ENCODE results near the gene FOLR2. TPM values are rescaled to one million over a fixed set of nuclear protein-coding genes. Genes with fewer than 3 reads are reported as not detected.
"Not testable (repeated sequence)": the region's sequence is repeated elsewhere in the genome, so short reads cannot be mapped to it uniquely, and the experiment has no call there.

FOLR2 gene
- total and polyA plus RNA-seq, 2 experiments from 2014 or later: not detected

- Histone ChIP-seq H3K27ac (no peak overlapping the region), H3K4me1 (ENCODE audit: low read depth) (no peaks in the 10 kb centered on the region)
- no peak for DNase-seq (ENCODE audit: low read depth in 1 of 2, low spot score in 1 of 2)
These were observed 42.9 kb downstream of the FOLR2 start for GRCh38 chr11:72259490-72259889.

DNA sequence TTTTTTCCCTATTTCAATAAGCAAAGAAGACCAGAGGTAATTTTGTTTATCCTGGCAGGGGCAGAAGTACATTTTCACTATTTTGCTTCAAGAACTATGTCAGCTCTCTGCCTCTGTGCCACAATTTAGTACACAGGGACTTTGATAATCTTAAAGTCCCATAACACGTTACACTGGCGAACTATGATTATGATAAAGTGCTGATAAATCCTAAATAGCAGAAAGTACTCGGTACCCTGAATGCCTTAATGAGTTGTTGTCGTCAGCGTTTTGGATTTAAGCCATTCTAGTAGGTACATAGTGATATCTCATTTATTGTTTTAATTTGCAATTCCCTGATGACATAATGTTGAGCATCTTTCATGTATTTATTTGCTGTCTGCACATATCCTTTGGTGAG, 44.0 kb downstream of the FOLR2 start:
- no peak overlapping the region for H3K27ac ChIP-seq
- no peak for DNase-seq (ENCODE audit: low read depth in 1 of 2, low spot score in 1 of 2)
- H3K9me3 ChIP-seq (ENCODE audit: low read depth): no peaks in the 10 kb centered on the region
- no peaks in the 10 kb centered on the region for H3K4me1 ChIP-seq (ENCODE audit: low read depth)
- TF ChIP-seq, protein P1, sequence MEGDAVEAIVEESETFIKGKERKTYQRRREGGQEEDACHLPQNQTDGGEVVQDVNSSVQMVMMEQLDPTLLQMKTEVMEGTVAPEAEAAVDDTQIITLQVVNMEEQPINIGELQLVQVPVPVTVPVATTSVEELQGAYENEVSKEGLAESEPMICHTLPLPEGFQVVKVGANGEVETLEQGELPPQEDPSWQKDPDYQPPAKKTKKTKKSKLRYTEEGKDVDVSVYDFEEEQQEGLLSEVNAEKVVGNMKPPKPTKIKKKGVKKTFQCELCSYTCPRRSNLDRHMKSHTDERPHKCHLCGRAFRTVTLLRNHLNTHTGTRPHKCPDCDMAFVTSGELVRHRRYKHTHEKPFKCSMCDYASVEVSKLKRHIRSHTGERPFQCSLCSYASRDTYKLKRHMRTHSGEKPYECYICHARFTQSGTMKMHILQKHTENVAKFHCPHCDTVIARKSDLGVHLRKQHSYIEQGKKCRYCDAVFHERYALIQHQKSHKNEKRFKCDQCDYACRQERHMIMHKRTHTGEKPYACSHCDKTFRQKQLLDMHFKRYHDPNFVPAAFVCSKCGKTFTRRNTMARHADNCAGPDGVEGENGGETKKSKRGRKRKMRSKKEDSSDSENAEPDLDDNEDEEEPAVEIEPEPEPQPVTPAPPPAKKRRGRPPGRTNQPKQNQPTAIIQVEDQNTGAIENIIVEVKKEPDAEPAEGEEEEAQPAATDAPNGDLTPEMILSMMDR (IDR thresholded peaks at IDR 0.05; ENCODE audit: low read depth, low read length): no peak
- H3K4me3 ChIP-seq: no peak overlapping the region
- no peaks in the 10 kb centered on the region for H3K36me3 ChIP-seq
- H3K27me3 ChIP-seq: no peaks in the 10 kb centered on the region

More at GRCh38 chr11:72259490-72259889, 42.9 kb downstream of the FOLR2 start:
- no peak overlapping the region for H3K4me3 ChIP-seq
- no peaks in the 10 kb centered on the region for H3K36me3 ChIP-seq
- no peaks in the 10 kb centered on the region for H3K27me3 ChIP-seq
- TF ChIP-seq, protein P1 (IDR thresholded peaks at IDR 0.05; ENCODE audit: low read depth, low read length): no peak
- H3K9me3 ChIP-seq (ENCODE audit: low read depth): no peaks in the 10 kb centered on the region

- no peaks in the 10 kb centered on the region for H3K27me3 ChIP-seq
- no peaks in the 10 kb centered on the region for H3K4me1 ChIP-seq (ENCODE audit: low read depth)
- peak in 1 of 2 donors; percentile 44 for DNase-seq (ENCODE audit: low read depth in 1 of 2, low spot score in 1 of 2)
- H3K9me3 ChIP-seq (ENCODE audit: low read depth): no peaks in the 10 kb centered on the region
- H3K27ac ChIP-seq: no peak overlapping the region
- H3K4me3 ChIP-seq: no peak overlapping the region
- H3K36me3 ChIP-seq: no peaks in the 10 kb centered on the region
- TF ChIP-seq, protein P1 (IDR thresholded peaks at IDR 0.05; ENCODE audit: low read depth, low read length): no peak
These were observed 46.8 kb downstream of the FOLR2 start for GRCh38 chr11:72263361-72263760.

GRCh38 chr11:72265951-72266350, 49.4 kb downstream of the FOLR2 start:
- no peaks in the 10 kb centered on the region for H3K36me3 ChIP-seq
- no peaks in the 10 kb centered on the region for H3K4me1 ChIP-seq (ENCODE audit: low read depth)
- H3K4me3 ChIP-seq: no peak overlapping the region
- H3K9me3 ChIP-seq (ENCODE audit: low read depth): no peaks in the 10 kb centered on the region
- H3K27me3 ChIP-seq: peaks cover 10% of the 10 kb centered on the region
- no peak overlapping the region for H3K27ac ChIP-seq
- TF ChIP-seq, protein P1 (IDR thresholded peaks at IDR 0.05; ENCODE audit: low read depth, low read length): no peak
- no peak for DNase-seq (ENCODE audit: low read depth in 1 of 2, low spot score in 1 of 2)

DNA sequence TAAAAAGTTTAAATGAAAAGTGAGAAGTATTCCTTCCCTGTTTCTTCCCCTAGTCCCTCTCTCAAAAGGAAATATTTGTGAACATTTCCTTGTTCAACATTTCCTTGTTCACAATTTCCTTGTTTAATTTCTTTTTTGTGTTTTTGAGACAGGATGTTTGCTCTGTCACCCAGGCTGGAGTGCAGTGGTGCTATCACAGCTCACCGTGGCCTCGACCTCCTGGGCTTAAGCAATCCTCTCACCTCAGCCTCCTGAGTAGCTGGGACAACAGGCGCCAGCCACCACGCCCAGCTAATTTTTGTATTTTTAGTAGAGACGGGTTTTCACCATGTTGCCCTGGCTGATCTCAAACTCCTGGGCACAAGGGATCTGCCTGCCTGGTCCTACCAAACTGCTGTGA, 50.4 kb downstream of the FOLR2 start:
- not testable (repeated sequence) for DNase-seq (ENCODE audit: low read depth in 1 of 2, low spot score in 1 of 2); H3K27ac ChIP-seq; H3K4me3 ChIP-seq; H3K36me3 ChIP-seq; H3K9me3 ChIP-seq (ENCODE audit: low read depth); H3K4me1 ChIP-seq (ENCODE audit: low read depth)
- H3K27me3 ChIP-seq: peaks cover 11% of the 10 kb centered on the region

DNA sequence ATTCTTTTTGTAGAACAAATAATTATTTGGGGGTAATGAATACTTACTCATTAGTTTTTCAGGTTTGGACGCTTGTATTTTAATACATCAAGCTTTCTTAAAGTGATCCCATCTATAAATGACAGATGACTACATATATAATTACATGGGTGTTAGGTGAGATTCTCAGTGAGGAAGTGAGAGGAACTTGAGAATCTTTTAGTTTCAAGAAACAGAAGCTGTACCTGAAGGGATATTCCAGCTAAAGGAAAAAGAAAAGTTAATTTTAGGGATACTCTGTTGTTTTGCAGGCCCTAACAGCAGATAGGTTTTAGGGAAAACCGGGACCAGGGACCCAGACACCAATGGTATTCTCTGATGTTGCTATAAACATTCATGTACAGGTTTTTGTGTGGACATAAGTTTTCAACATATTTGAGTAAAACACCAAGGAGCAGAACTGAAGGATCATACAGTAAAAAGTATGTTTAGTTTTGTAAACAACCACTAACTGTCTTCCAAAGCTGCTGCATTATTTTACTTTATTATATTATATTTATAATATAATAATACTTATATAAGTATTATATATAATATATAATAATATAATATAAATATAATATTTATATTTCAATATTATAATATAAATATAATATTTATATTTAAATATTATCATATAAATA, 51.5 kb downstream of the FOLR2 start:
- TF ChIP-seq, protein P1 (IDR thresholded peaks at IDR 0.05; ENCODE audit: low read depth, low read length): no peak
- H3K9me3 ChIP-seq (ENCODE audit: low read depth): no peaks in the 10 kb centered on the region
- no peak overlapping the region for H3K4me3 ChIP-seq
- no peaks in the 10 kb centered on the region for H3K36me3 ChIP-seq
- no peak for DNase-seq (ENCODE audit: low read depth in 1 of 2, low spot score in 1 of 2)
- H3K4me1 ChIP-seq (ENCODE audit: low read depth): no peaks in the 10 kb centered on the region
- no peak overlapping the region for H3K27ac ChIP-seq
- H3K27me3 ChIP-seq: peaks cover 11% of the 10 kb centered on the region

Other genes starting within 250 kb of the FOLR2 start
- 3.5 and 7.3 TPM in 2 replicates for gene IL18BP, start 217.9 kb upstream of the FOLR2 start, total RNA-seq
- gene IL18BP, start 217.9 kb upstream of the FOLR2 start, polyA plus RNA-seq: 1.2 and 2.8 TPM in 2 replicates
- 189 and 417 TPM in 2 replicates for gene NUMA1, start 136.3 kb upstream of the FOLR2 start, total RNA-seq
- gene NUMA1, start 136.3 kb upstream of the FOLR2 start, polyA plus RNA-seq: 119 and 161 TPM in 2 replicates
- 4.3 and 5.4 TPM in 2 replicates for gene LRRC51, start 135.9 kb upstream of the FOLR2 start, total RNA-seq
- gene LRRC51, start 135.9 kb upstream of the FOLR2 start, polyA plus RNA-seq: 5.6 and 7.3 TPM in 2 replicates
- gene LAMTOR1, start 113.5 kb upstream of the FOLR2 start, total RNA-seq: 100 and 147 TPM in 2 replicates
- 137 and 180 TPM in 2 replicates for gene LAMTOR1, start 113.5 kb upstream of the FOLR2 start, polyA plus RNA-seq
- gene TOMT, start 110.9 kb upstream of the FOLR2 start, total RNA-seq: not detected in 2 replicates
- not detected in 2 replicates for gene TOMT, start 110.9 kb upstream of the FOLR2 start, polyA plus RNA-seq
- gene ANAPC15, start 104.1 kb upstream of the FOLR2 start, total RNA-seq: 49.9 and 54.2 TPM in 2 replicates
- gene ANAPC15, start 104.1 kb upstream of the FOLR2 start, polyA plus RNA-seq: 59.7 and 101 TPM in 2 replicates
- not detected in 2 replicates for gene FOLR3, start 81.1 kb upstream of the FOLR2 start, total RNA-seq
- not detected in 2 replicates for gene FOLR3, start 81.1 kb upstream of the FOLR2 start, polyA plus RNA-seq
- gene FOLR1, start 24.7 kb upstream of the FOLR2 start, total RNA-seq: 0.88 and 1.8 TPM in 2 replicates
- gene FOLR1, start 24.7 kb upstream of the FOLR2 start, polyA plus RNA-seq: 3.1 and 3.9 TPM in 2 replicates
- gene INPPL1, start 8.0 kb downstream of the FOLR2 start, total RNA-seq: 178 and 182 TPM in 2 replicates
- 130 and 156 TPM in 2 replicates for gene INPPL1, start 8.0 kb downstream of the FOLR2 start, polyA plus RNA-seq
- gene PHOX2A, start 27.4 kb downstream of the FOLR2 start, total RNA-seq: 0.30 and 0.92 TPM in 2 replicates
- 0.50 TPM in 1 of 2 replicates, not detected in the other for gene PHOX2A, start 27.4 kb downstream of the FOLR2 start, polyA plus RNA-seq
- gene CLPB, start 217.7 kb downstream of the FOLR2 start, total RNA-seq: 23.3 and 30.4 TPM in 2 replicates
- gene CLPB, start 217.7 kb downstream of the FOLR2 start, polyA plus RNA-seq: 8.5 and 11.3 TPM in 2 replicates

Data from cardiac muscle cell (in vitro differentiated cells and primary cell).